ENCODE results near the gene PRM2. TPM values are rescaled to one million over a fixed set of nuclear protein-coding genes. Genes with fewer than 3 reads are reported as not detected.

PRM2 gene
- total RNA-seq, 1 donor from 2014 or later = not detected

- H3K9me3 Mint-ChIP-seq (ENCODE audit: unreplicated experiment) = no peaks in the 10 kb centered on the region
- peaks cover 4% of the 10 kb centered on the region for H3K27me3 Mint-ChIP-seq (ENCODE audit: unreplicated experiment)
- peak overlapping the region; percentile 34 for H3K27ac Mint-ChIP-seq (ENCODE audit: unreplicated experiment)
- TF ChIP-seq CTCF (IDR thresholded peaks at IDR 0.05) = no peak
- no peak for DNase-seq (ENCODE audit: extremely low spot score, unreplicated experiment)
- H3K36me3 Mint-ChIP-seq (ENCODE audit: unreplicated experiment) = no peaks in the 10 kb centered on the region
- H3K4me1 Mint-ChIP-seq (ENCODE audit: unreplicated experiment) = peaks cover 20% of the 10 kb centered on the region
- no peak overlapping the region for H3K4me3 Mint-ChIP-seq (ENCODE audit: unreplicated experiment)
Observed at GRCh38 chr16:11296706-11297491, 20.6 kb upstream of the PRM2 start.

- TF ChIP-seq CTCF (IDR thresholded peaks at IDR 0.05) = no peak
- Mint-ChIP-seq H3K4me1 (ENCODE audit: unreplicated experiment) (peaks cover 22% of the 10 kb centered on the region), H3K36me3 (ENCODE audit: unreplicated experiment) (no peaks in the 10 kb centered on the region), H3K9me3 (ENCODE audit: unreplicated experiment) (no peaks in the 10 kb centered on the region), H3K4me3 (ENCODE audit: unreplicated experiment) (no peak overlapping the region), H3K27ac (ENCODE audit: unreplicated experiment) (no peak overlapping the region), H3K27me3 (ENCODE audit: unreplicated experiment) (peaks cover 6% of the 10 kb centered on the region)
- DNase-seq (ENCODE audit: extremely low spot score, unreplicated experiment) = no peak
Observed at GRCh38 chr16:11296351-11296705, 20.0 kb upstream of the PRM2 start.

GRCh38 chr16:11295672-11296071 lies 19.4 kb upstream of the PRM2 start:
- Mint-ChIP-seq H3K27ac (ENCODE audit: unreplicated experiment) (no peak overlapping the region), H3K36me3 (ENCODE audit: unreplicated experiment) (no peaks in the 10 kb centered on the region), H3K4me3 (ENCODE audit: unreplicated experiment) (no peak overlapping the region), H3K9me3 (ENCODE audit: unreplicated experiment) (no peaks in the 10 kb centered on the region), H3K27me3 (ENCODE audit: unreplicated experiment) (peaks cover 6% of the 10 kb centered on the region), H3K4me1 (ENCODE audit: unreplicated experiment) (peaks cover 24% of the 10 kb centered on the region)
- no peak for TF ChIP-seq CTCF (IDR thresholded peaks at IDR 0.05)
- DNase-seq (ENCODE audit: extremely low spot score, unreplicated experiment) = no peak

GRCh38 chr16:11292076-11292748 lies 15.9 kb upstream of the PRM2 start:
- DNase-seq (ENCODE audit: extremely low spot score, unreplicated experiment) = no peak
- H3K9me3 Mint-ChIP-seq (ENCODE audit: unreplicated experiment) = no peaks in the 10 kb centered on the region
- TF ChIP-seq CTCF (IDR thresholded peaks at IDR 0.05) = no peak
- no peak overlapping the region for H3K27ac Mint-ChIP-seq (ENCODE audit: unreplicated experiment)
- no peaks in the 10 kb centered on the region for H3K36me3 Mint-ChIP-seq (ENCODE audit: unreplicated experiment)
- H3K27me3 Mint-ChIP-seq (ENCODE audit: unreplicated experiment) = peaks cover 24% of the 10 kb centered on the region
- H3K4me1 Mint-ChIP-seq (ENCODE audit: unreplicated experiment) = peaks cover 16% of the 10 kb centered on the region
- H3K4me3 Mint-ChIP-seq (ENCODE audit: unreplicated experiment) = no peak overlapping the region

- no peak for TF ChIP-seq CTCF (IDR thresholded peaks at IDR 0.05)
- H3K4me3 Mint-ChIP-seq (ENCODE audit: unreplicated experiment) = no peak overlapping the region
- H3K36me3 Mint-ChIP-seq (ENCODE audit: unreplicated experiment) = no peaks in the 10 kb centered on the region
- H3K4me1 Mint-ChIP-seq (ENCODE audit: unreplicated experiment) = peaks cover 6% of the 10 kb centered on the region
- no peak for DNase-seq (ENCODE audit: extremely low spot score, unreplicated experiment)
- H3K27me3 Mint-ChIP-seq (ENCODE audit: unreplicated experiment) = peaks cover 29% of the 10 kb centered on the region
- no peak overlapping the region for H3K27ac Mint-ChIP-seq (ENCODE audit: unreplicated experiment)
- no peaks in the 10 kb centered on the region for H3K9me3 Mint-ChIP-seq (ENCODE audit: unreplicated experiment)
Observed at GRCh38 chr16:11291091-11291703, 14.9 kb upstream of the PRM2 start.

Measured in osteocyte (in vitro differentiated cells).